Gastroesophageal sphincter (tissue), 4 donors: Measurements from ENCODE around the gene PKHD1. TPM values are rescaled to one million over a fixed set of nuclear protein-coding genes. Genes with fewer than 3 reads are reported as not detected.

ENCODE experiments used
- ATAC-seq: fragments of 150-250 bp; one replicate; pipeline ENCODE4 v1.9.1; 2016; ENCODE audit warnings: mild to moderate bottlenecking, moderate library complexity
- H3K27ac ChIP-seq, 4 donors: fragments of 200-600 bp; sonication (generic) in 3 of 4; 1 replicate in 3 of 4; 2 replicates in 1 of 4; pipeline ENCODE4 v1.5.1; 2016 to 2019
- H3K27me3 ChIP-seq: fragments of 200-600 bp; sonication (generic); one replicate; pipeline ENCODE4 v1.5.1; 2019
- H3K36me3 ChIP-seq, 2 donors: fragments of 200-600 bp; sonication (generic); one replicate each; pipeline ENCODE4 v1.5.1; 2019; ENCODE audit warnings: control low read depth in 1 of 2
- H3K4me1 ChIP-seq, 3 donors: fragments of 200-600 bp; sonication (generic); 1 replicate in 2 of 3; 2 replicates in 1 of 3; pipeline ENCODE4 v1.5.1; 2016 to 2019; ENCODE audit warnings: control low read depth in 2 of 3
- H3K4me3 ChIP-seq, 2 donors: fragments of 200-600 bp; sonication (generic); one replicate each; pipeline ENCODE4 v1.5.1; 2019; ENCODE audit warnings: mild to moderate bottlenecking in 1 of 2, moderate library complexity in 1 of 2
- H3K9me3 ChIP-seq, 3 donors: fragments of 200-600 bp; sonication (generic); one replicate each; pipeline ENCODE4 v1.5.1; 2017 to 2019; ENCODE audit warnings: control low read depth in 2 of 3
- EP300 ChIP-seq: sonication (generic); formaldehyde crosslinking; IDR thresholded peaks from one replicate; pipeline ENCODE4 v1.6.1; 2017; ENCODE audit warnings: antibody characterized with exemption, mild to moderate bottlenecking
- POLR2A ChIP-seq, 2 donors: fragments of 450-650 bp; IDR thresholded peaks; one replicate each; pipeline ENCODE4 v1.6.1; 2017; ENCODE audit warnings: antibody characterized with exemption in 2 of 2, mild to moderate bottlenecking in 2 of 2, moderate library complexity in 1 of 2
- POLR2AphosphoS5 ChIP-seq: sonication (generic); formaldehyde crosslinking; IDR thresholded peaks from one replicate; pipeline ENCODE4 v1.6.1; 2017; ENCODE audit warnings: antibody characterized with exemption
- WGBS, 2 donors: methylation state at CpG; one replicate each; pipeline ENCODE4 v1.1.5; 2018; ENCODE audit warnings: low coverage in 1 of 2; 5-methylcytosine and 5-hydroxymethylcytosine counted together
- total RNA-seq, 4 donors: library from RNA; depleted of rRNA; stranded (reverse); fragments of >200 nt; gene quantifications; one replicate each; pipeline ENCODE4 v1.1.0, GENCODE V29; 2016
- TF ChIP-seq, protein P1 (sequence below), 4 experiments: fragments of 200-600 bp in 2 of 4; fragments of 450-650 bp in 2 of 4; sonication (generic) in 1 of 4; IDR thresholded peaks; one replicate each; pipeline ENCODE4 v1.5.1; 2017 to 2019; ENCODE audit warnings: antibody characterized with exemption in 4 of 4, mild to moderate bottlenecking in 2 of 4, moderate library complexity in 2 of 4

Gene PKHD1
- total RNA-seq, 4 donors from 2014 or later = under 0.01 TPM; not detected in 3

DNA sequence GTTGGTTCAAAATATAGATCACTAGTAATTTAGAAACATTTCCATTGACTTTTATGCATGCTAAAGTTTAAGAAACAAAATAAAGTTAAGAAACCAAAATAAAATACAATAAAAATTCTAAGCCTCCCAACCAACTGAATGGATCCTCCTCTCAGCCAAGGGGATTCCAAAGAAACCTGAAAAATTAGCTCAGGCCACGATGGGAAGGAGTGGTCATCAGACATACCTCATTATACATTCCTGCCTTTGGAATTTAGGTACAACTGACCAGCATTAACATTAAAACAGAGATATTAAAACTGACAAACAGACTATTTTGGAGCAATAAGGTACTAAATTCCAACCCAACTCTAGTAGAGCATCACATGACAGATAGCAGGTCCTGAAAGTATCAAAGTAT lies 275.2 kb downstream of the PKHD1 start:
- WGBS, 2 donors = 82 to 100% methylated on average over 1 of the region's 1 CpG
- no peak for TF ChIP-seq EP300
- TF ChIP-seq POLR2A (IDR thresholded peaks at IDR 0.05) = no peak
- TF ChIP-seq POLR2AphosphoS5 = no peak
- TF ChIP-seq, protein P1, sequence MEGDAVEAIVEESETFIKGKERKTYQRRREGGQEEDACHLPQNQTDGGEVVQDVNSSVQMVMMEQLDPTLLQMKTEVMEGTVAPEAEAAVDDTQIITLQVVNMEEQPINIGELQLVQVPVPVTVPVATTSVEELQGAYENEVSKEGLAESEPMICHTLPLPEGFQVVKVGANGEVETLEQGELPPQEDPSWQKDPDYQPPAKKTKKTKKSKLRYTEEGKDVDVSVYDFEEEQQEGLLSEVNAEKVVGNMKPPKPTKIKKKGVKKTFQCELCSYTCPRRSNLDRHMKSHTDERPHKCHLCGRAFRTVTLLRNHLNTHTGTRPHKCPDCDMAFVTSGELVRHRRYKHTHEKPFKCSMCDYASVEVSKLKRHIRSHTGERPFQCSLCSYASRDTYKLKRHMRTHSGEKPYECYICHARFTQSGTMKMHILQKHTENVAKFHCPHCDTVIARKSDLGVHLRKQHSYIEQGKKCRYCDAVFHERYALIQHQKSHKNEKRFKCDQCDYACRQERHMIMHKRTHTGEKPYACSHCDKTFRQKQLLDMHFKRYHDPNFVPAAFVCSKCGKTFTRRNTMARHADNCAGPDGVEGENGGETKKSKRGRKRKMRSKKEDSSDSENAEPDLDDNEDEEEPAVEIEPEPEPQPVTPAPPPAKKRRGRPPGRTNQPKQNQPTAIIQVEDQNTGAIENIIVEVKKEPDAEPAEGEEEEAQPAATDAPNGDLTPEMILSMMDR (IDR thresholded peaks at IDR 0.05) = no peak
- Histone ChIP-seq H3K4me1 (no peaks in the 10 kb centered on the region), H3K27ac (no peak overlapping the region), H3K9me3 (peaks cover 0 to 13% (median 0%) of the 10 kb centered on the region in 3 donors), H3K27me3 (no peaks in the 10 kb centered on the region), H3K4me3 (no peak overlapping the region), H3K36me3 (no peaks in the 10 kb centered on the region)
- no peak for ATAC-seq

GRCh38 chr6:51805517-51805916 lies 281.9 kb downstream of the PKHD1 start:
- H3K36me3 ChIP-seq = no peaks in the 10 kb centered on the region
- H3K4me3 ChIP-seq = no peak overlapping the region
- TF ChIP-seq POLR2A (IDR thresholded peaks at IDR 0.05) (no peak), EP300 (no peak), POLR2AphosphoS5 (no peak)
- TF ChIP-seq, protein P1 (IDR thresholded peaks at IDR 0.05) = no peak
- WGBS, 2 donors = 60 to 91% methylated on average over 1 of the region's 1 CpG
- no peak overlapping the region for H3K27ac ChIP-seq
- peaks cover 0 to 6% (median 0%) of the 10 kb centered on the region in 3 donors for H3K4me1 ChIP-seq
- peaks cover 0 to 9% (median 0%) of the 10 kb centered on the region in 3 donors for H3K9me3 ChIP-seq
- no peaks in the 10 kb centered on the region for H3K27me3 ChIP-seq
- ATAC-seq = no peak

- TF ChIP-seq, protein P1 (IDR thresholded peaks at IDR 0.05) = no peak
- TF ChIP-seq POLR2AphosphoS5 = no peak
- no peak for TF ChIP-seq EP300
- TF ChIP-seq POLR2A (IDR thresholded peaks at IDR 0.05) = no peak
- H3K36me3 ChIP-seq = no peaks in the 10 kb centered on the region
- peaks cover 0 to 13% (median 0%) of the 10 kb centered on the region in 3 donors for H3K9me3 ChIP-seq
- no peak overlapping the region for H3K4me3 ChIP-seq
- H3K27ac ChIP-seq = no peak overlapping the region
- H3K27me3 ChIP-seq = no peaks in the 10 kb centered on the region
- ATAC-seq = no peak
- H3K4me1 ChIP-seq = peaks cover 0 to 8% (median 0%) of the 10 kb centered on the region in 3 donors
Measured at GRCh38 chr6:51800603-51801002, 286.8 kb downstream of the PKHD1 start.

DNA sequence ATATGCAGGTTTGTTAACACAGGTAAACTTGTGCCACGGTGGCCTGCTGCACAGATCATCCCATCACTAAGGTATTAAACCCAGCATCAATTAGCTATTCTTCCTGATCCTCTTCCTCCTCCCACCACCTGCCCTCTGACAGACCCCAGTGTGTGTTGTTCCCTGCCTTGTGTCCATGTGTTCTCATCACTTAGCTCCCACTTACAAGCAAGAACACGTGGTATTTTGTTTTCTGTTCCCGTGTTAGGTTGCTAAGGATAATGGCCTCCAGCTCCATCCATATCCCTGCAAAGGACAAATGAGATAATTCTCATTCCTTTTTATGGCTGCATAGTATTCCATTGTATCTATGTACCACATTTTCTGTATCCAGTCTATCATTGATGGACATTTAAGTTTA lies 294.0 kb downstream of the PKHD1 start:
- 97 to 98% methylated on average over 3 of the region's 3 CpGs for WGBS, 2 donors
- no peaks in the 10 kb centered on the region for H3K4me1 ChIP-seq

More for the DNA sequence above, 294.0 kb downstream of the PKHD1 start:
- TF ChIP-seq, protein P1 (IDR thresholded peaks at IDR 0.05) = no peak
- TF ChIP-seq POLR2AphosphoS5 (no peak), EP300 (no peak), POLR2A (IDR thresholded peaks at IDR 0.05) (no peak)
- no peaks in the 10 kb centered on the region for H3K27me3 ChIP-seq
- no peak overlapping the region for H3K4me3 ChIP-seq
- no peak overlapping the region for H3K27ac ChIP-seq
- H3K9me3 ChIP-seq = peaks cover 0 to 18% (median 0%) of the 10 kb centered on the region in 3 donors
- no peaks in the 10 kb centered on the region for H3K36me3 ChIP-seq
- no peak for ATAC-seq
